Activated naive CD8-positive, alpha-beta T cell treated with anti-CD3 and anti-CD28 coated beads, Interleukin-2, amount 50 U/mL, for 16 hours (primary cell): ENCODE data around the gene MYL4.
"Not testable (repeated sequence)": the region's sequence is repeated elsewhere in the genome, so short reads cannot be mapped to it uniquely, and the experiment has no call there.

Experiments
- DNase-seq: peaks from one replicate; pipeline ENCODE4 v3.0.0-alpha.2; 2020; ENCODE audit warnings: low read depth, low spot score

Gene MYL4

GRCh38 chr17:47208744-47209488 lies at the start of gene MYL4:
MYL4 (plus strand) TSS chr17:47209348; CDS start chr17:47209423, 75 bp downstream.
- no peak for DNase-seq

- DNase-seq, result no peak
These were observed 47.0 kb upstream of the MYL4 start for GRCh38 chr17:47162013-47162622.

GRCh38 chr17:47164263-47164662 lies 44.9 kb upstream of the MYL4 start:
- no peak for DNase-seq

- no peak for DNase-seq
These were observed 44.0 kb upstream of the MYL4 start for GRCh38 chr17:47165137-47165536.

- DNase-seq, result not testable (repeated sequence)
These were observed 42.3 kb upstream of the MYL4 start for GRCh38 chr17:47166854-47167253.

- not testable (repeated sequence) for DNase-seq
These were observed 40.3 kb upstream of the MYL4 start for GRCh38 chr17:47168896-47169295.

- DNase-seq, result no peak
These were observed 38.4 kb upstream of the MYL4 start for GRCh38 chr17:47170710-47171109.

- DNase-seq, result no peak
These were observed 36.2 kb upstream of the MYL4 start for GRCh38 chr17:47172696-47173565.

- DNase-seq, result not testable (repeated sequence)
These were observed 34.3 kb upstream of the MYL4 start for GRCh38 chr17:47174823-47175222.

- no peak for DNase-seq
These were observed 32.7 kb upstream of the MYL4 start for GRCh38 chr17:47176389-47176826.

GRCh38 chr17:47177261-47177660 lies 31.9 kb upstream of the MYL4 start:
- no peak for DNase-seq

GRCh38 chr17:47179141-47179540 lies 30.0 kb upstream of the MYL4 start:
- DNase-seq, result no peak

- DNase-seq, result no peak
These were observed 28.8 kb upstream of the MYL4 start for GRCh38 chr17:47180337-47180736.

- DNase-seq, result not testable (repeated sequence)
These were observed 28.2 kb upstream of the MYL4 start for GRCh38 chr17:47180988-47181387.

GRCh38 chr17:47184681-47185080 lies 24.5 kb upstream of the MYL4 start:
- no peak for DNase-seq

- no peak for DNase-seq
These were observed 20.8 kb upstream of the MYL4 start for GRCh38 chr17:47188271-47188875.

GRCh38 chr17:47188876-47189731 lies 20.0 kb upstream of the MYL4 start, which contains the start of gene CDC27:
CDC27 (minus strand) TSS chr17:47189295; CDS start chr17:47189172, 123 bp downstream.
- DNase-seq, result peak; percentile 100

- DNase-seq, result no peak
These were observed 19.4 kb upstream of the MYL4 start for GRCh38 chr17:47189732-47190237.

GRCh38 chr17:47190243-47190642 lies 18.9 kb upstream of the MYL4 start:
- no peak for DNase-seq

GRCh38 chr17:47190770-47191169 lies 18.4 kb upstream of the MYL4 start:
- no peak for DNase-seq

- DNase-seq, result no peak
These were observed 16.6 kb upstream of the MYL4 start for GRCh38 chr17:47192554-47192953.
